Stimulated activated CD8-positive, alpha-beta memory T cell treated with anti-CD3 and anti-CD28 coated beads, Interleukin-4, amount 100 ng/mL, for 1 hour (primary cell): ENCODE data around the gene RHOG.

Source experiments
- DNase-seq, 2 donors: peaks; one replicate each; pipeline ENCODE4 v3.0.0-alpha.2; 2020; ENCODE audit warnings: low read depth in 2 of 2, low spot score in 1 of 2

RHOG gene

GRCh38 chr11:3781423-3781822 lies 59.3 kb downstream of the RHOG start:
- DNase-seq = no peak
